ENCODE data around the gene MZB1.
A peak's percentile ranks its signal among the peaks of the same experiment; 100 is the strongest.

The MZB1 gene

DNA sequence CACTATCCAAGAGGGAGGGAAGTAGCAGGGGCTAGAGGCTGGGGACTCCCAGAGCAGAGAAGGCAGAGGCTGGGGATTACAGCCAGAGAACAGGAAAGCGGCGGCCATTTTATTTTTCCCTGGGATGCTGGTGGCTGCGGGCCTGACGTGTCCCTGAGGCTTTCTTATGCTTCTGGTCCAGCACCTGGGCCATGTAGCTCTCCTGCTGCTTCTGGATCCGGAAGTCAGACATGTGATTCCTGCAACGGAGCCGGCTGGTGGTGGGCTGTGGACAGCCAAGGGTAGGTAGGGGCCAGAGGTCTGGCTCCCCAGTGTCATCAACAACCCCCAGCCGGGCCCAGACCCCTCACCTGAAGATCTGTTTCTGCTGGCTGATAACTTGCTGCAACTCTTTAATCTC, 7.0 kb upstream of the MZB1 start:
- no peak overlapping the region for H3K4me3 ChIP-seq (replicated peaks; ENCODE audit: low read depth, low read length)
- TF ChIP-seq, protein P1, sequence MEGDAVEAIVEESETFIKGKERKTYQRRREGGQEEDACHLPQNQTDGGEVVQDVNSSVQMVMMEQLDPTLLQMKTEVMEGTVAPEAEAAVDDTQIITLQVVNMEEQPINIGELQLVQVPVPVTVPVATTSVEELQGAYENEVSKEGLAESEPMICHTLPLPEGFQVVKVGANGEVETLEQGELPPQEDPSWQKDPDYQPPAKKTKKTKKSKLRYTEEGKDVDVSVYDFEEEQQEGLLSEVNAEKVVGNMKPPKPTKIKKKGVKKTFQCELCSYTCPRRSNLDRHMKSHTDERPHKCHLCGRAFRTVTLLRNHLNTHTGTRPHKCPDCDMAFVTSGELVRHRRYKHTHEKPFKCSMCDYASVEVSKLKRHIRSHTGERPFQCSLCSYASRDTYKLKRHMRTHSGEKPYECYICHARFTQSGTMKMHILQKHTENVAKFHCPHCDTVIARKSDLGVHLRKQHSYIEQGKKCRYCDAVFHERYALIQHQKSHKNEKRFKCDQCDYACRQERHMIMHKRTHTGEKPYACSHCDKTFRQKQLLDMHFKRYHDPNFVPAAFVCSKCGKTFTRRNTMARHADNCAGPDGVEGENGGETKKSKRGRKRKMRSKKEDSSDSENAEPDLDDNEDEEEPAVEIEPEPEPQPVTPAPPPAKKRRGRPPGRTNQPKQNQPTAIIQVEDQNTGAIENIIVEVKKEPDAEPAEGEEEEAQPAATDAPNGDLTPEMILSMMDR (IDR thresholded peaks at IDR 0.05; ENCODE audit: low read depth, low read length, missing control alignments) = no peak
- DNase-seq (ENCODE audit: extremely low read depth, low read depth) = no peak

DNA sequence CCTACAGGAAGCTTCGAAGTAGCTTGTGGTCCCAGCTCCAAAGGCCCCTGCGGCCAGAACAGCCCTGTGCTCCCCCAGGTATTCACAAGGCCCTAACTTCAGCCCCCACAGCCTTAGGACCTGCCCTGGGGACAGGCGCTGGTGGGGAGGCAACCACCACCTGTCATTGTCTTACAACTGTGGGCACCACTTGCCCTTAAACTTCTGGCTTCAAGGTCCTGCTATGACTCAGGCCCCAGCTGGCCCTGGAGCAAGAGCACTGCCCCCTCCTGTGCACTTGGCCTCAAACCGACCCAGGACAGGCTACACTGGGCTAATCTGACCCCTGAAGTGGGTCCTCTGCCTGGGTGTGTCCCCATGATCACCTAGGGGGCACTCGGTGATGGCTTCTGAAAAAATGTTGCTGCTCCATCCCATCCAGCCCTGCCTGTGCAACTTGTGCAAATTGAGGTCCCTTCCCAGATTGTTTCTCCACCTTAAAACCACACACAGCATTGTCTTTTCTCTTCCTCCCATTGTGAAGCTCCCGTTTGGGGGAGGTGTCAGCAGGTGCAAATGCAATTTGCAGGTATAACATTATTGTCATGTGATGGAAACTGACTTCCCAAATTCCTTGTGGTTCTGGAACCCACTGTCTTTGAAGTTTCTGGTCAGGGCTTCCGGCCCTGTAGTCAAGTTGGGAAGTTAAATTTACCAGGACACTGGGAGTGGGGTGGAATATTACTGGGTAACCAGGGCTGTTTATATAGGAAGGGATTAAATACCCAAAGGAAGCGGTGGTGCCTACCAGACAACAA, 6.3 kb upstream of the MZB1 start:
- TF ChIP-seq, protein P1 (IDR thresholded peaks at IDR 0.05; ENCODE audit: low read depth, low read length, missing control alignments) = peak; percentile 4
- DNase-seq (ENCODE audit: extremely low read depth, low read depth) = no peak

DNA sequence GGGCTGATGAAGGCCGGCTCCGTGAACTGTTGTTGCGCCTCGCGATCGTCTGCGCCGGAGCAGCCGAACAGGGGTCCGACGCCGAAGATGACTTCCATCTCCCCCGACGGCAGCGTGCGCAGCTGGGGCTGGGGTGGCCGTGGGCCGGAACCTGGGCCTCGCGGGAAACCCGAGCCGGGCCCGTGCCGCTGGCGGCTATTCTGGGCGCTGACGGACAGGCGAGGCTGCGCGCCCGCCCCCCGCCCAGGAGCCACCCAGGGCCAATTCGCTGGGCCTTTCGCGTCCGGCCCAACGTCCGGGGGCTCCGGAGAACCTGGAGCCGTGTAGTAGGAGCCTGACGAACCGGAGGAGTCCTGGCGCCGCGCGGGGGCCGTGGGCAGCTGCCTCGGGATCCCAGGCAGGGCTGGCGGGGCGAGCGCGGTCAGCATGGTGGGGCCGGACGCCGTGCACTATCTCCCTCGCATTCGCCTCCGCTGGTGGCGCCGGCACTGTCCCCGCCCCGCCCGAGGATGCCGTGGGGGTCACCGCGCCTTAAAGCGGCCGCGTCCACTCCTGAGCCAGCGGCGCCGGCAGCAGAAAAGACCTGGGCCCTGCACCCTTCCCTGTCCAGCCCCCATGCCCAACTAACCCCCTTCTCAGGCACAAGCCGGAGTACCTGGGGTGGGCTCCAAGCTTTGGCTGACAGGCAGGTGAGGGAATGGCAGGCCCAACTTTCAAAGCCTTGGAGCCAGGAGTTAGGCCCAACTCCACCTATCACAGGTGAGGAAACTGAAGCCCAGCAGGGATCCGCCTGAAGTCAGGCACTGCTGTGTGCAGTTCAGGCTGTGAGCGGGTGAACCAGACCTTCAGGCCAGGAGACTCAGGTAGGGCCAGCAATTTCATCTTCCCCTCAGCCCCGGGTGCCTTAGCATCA, 5.2 kb upstream of the MZB1 start, which contains the start of gene PROB1:
Gene PROB1, minus strand, starts transcription at position 451 of the 913 bp plus-strand sequence. Its CDS starts 23 bp downstream, at position 428.
- TF ChIP-seq, protein P1 (IDR thresholded peaks at IDR 0.05; ENCODE audit: low read depth, low read length, missing control alignments) = no peak
- peak within 1 kb of the TSS; percentile 52 for H3K4me3 ChIP-seq (replicated peaks; ENCODE audit: low read depth, low read length)
- DNase-seq (ENCODE audit: extremely low read depth, low read depth) = no peak

More for the DNA sequence above, 6.3 kb upstream of the MZB1 start:
- H3K4me3 ChIP-seq (replicated peaks; ENCODE audit: low read depth, low read length) = no peak overlapping the region

DNA sequence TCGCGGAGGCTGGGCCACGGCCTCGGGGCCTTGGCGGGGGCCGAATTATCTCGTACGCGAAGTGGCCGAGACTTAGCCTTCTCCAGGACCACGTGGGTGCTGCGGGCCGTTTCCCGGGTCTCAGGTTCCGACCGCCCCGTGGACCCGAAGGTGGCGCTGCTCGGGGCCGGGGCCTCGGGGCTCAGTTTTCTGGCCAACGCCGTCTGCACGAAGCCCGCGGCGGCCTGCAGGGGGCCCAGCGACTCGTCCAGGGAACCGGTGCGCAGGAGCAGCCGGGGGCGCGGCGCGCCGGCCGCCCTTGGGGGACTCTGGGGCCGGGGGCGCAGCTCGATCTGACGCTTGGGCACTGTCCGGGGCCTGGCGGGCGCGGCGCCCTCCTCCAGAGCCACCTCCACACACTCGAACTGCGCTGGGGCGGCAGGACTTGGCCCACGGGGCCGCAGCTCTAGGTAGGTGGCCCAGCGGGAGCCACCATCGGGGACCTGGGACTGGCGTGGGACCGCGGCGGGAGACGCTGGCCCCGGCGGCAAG, 4.5 kb upstream of the MZB1 start:
- TF ChIP-seq, protein P1 (IDR thresholded peaks at IDR 0.05; ENCODE audit: low read depth, low read length, missing control alignments) = peak; percentile 55
- peak overlapping the region; percentile 52 for H3K4me3 ChIP-seq (replicated peaks; ENCODE audit: low read depth, low read length)
- DNase-seq (ENCODE audit: extremely low read depth, low read depth) = no peak

DNA sequence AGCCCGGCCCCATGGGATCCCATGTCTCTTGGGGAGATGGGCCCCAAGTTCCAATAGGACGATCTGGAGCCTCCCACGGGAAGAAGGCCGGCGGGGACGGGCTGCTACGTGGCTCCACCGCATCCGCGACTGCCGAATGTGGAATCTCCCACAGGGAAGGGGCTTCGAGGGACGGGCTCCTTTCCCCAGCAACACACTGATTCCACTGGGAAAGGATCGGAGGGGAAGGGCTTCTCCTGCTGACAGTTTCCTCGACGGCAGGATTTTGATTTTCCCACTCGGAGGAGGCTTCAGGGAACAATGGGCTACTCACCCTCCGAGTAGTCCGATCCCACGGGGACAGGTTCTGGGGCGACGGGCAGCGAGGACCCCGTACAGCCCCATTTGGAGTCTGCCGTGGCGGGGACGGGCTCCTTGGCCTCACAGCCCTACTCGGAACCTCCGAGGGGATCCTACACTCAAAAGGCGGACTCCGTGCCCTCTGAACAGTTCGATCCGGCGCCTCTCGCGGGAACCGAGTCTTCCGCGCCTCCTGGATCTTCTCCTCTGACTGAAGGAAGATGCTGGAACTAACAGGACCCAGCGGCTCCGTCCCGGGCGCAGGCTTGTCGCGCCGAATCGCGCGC, 3.9 kb upstream of the MZB1 start:
- DNase-seq (ENCODE audit: extremely low read depth, low read depth) = no peak
- TF ChIP-seq, protein P1 (IDR thresholded peaks at IDR 0.05; ENCODE audit: low read depth, low read length, missing control alignments) = no peak

More for the DNA sequence above, 3.9 kb upstream of the MZB1 start:
- H3K4me3 ChIP-seq (replicated peaks; ENCODE audit: low read depth, low read length) = peak overlapping the region; percentile 52
